ENCODE data around the gene SLC12A7. TPM values are rescaled to one million over a fixed set of nuclear protein-coding genes. Genes with fewer than 3 reads are reported as not detected.

SLC12A7 gene
- total RNA-seq, 1 experiment from 2014 or later = 6.3 TPM

- Mint-ChIP-seq H3K36me3 (ENCODE audit: insufficient read depth, unreplicated experiment) (no peaks in the 10 kb centered on the region), H3K9me3 (ENCODE audit: unreplicated experiment) (no peaks in the 10 kb centered on the region), H3K4me3 (ENCODE audit: unreplicated experiment) (no peak overlapping the region), H3K4me1 (ENCODE audit: insufficient read depth, unreplicated experiment) (no peaks in the 10 kb centered on the region), H3K27ac (ENCODE audit: low read depth, unreplicated experiment) (no peak overlapping the region), H3K27me3 (ENCODE audit: insufficient read depth, unreplicated experiment) (peaks cover 11% of the 10 kb centered on the region)
- TF ChIP-seq, protein P1, sequence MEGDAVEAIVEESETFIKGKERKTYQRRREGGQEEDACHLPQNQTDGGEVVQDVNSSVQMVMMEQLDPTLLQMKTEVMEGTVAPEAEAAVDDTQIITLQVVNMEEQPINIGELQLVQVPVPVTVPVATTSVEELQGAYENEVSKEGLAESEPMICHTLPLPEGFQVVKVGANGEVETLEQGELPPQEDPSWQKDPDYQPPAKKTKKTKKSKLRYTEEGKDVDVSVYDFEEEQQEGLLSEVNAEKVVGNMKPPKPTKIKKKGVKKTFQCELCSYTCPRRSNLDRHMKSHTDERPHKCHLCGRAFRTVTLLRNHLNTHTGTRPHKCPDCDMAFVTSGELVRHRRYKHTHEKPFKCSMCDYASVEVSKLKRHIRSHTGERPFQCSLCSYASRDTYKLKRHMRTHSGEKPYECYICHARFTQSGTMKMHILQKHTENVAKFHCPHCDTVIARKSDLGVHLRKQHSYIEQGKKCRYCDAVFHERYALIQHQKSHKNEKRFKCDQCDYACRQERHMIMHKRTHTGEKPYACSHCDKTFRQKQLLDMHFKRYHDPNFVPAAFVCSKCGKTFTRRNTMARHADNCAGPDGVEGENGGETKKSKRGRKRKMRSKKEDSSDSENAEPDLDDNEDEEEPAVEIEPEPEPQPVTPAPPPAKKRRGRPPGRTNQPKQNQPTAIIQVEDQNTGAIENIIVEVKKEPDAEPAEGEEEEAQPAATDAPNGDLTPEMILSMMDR (IDR thresholded peaks at IDR 0.05; ENCODE audit: unreplicated experiment) = no peak
- intact Hi-C loops (cut with micrococcal nuclease) = no loop called here
- ChIA-PET POLR2A (no interaction called here), CTCF (no interaction called here)
- no peak for DNase-seq (ENCODE audit: unreplicated experiment)
- no TSS peak for BruUV-seq (replicated peaks)
These were observed 8.1 kb downstream of the SLC12A7 start for GRCh38 chr5:1103505-1104326.

DNA sequence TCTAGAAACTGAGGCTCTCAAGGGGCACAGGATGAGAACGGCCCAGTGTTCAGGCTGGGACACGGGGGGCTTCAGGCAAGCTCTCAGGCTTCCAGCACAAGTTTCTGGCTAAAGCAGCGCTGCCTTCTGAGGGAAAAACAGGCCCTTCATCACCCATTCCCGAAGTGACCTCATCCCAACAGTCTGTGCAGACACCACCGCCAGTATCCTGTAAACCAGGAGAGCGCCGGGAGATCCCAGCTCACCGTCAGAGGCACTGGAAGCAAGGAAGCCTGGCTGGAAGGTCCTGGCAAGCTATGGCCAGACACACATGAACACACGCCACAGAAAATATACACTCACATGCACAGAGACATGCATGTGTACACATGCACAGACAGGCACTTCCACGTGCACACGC lies 8.8 kb downstream of the SLC12A7 start:
- no peaks in the 10 kb centered on the region for H3K36me3 Mint-ChIP-seq (ENCODE audit: insufficient read depth, unreplicated experiment)
- ChIA-PET POLR2A (no interaction called here), CTCF (no interaction called here)
- H3K4me3 Mint-ChIP-seq (ENCODE audit: unreplicated experiment) = no peak overlapping the region
- TF ChIP-seq, protein P1 (IDR thresholded peaks at IDR 0.05; ENCODE audit: unreplicated experiment) = no peak
- BruUV-seq (replicated peaks) = no TSS peak
- no peaks in the 10 kb centered on the region for H3K4me1 Mint-ChIP-seq (ENCODE audit: insufficient read depth, unreplicated experiment)
- DNase-seq (ENCODE audit: unreplicated experiment) = no peak
- intact Hi-C loops (cut with micrococcal nuclease) = no loop called here
- H3K27ac Mint-ChIP-seq (ENCODE audit: low read depth, unreplicated experiment) = no peak overlapping the region
- no peaks in the 10 kb centered on the region for H3K9me3 Mint-ChIP-seq (ENCODE audit: unreplicated experiment)
- H3K27me3 Mint-ChIP-seq (ENCODE audit: insufficient read depth, unreplicated experiment) = peaks cover 11% of the 10 kb centered on the region

DNA sequence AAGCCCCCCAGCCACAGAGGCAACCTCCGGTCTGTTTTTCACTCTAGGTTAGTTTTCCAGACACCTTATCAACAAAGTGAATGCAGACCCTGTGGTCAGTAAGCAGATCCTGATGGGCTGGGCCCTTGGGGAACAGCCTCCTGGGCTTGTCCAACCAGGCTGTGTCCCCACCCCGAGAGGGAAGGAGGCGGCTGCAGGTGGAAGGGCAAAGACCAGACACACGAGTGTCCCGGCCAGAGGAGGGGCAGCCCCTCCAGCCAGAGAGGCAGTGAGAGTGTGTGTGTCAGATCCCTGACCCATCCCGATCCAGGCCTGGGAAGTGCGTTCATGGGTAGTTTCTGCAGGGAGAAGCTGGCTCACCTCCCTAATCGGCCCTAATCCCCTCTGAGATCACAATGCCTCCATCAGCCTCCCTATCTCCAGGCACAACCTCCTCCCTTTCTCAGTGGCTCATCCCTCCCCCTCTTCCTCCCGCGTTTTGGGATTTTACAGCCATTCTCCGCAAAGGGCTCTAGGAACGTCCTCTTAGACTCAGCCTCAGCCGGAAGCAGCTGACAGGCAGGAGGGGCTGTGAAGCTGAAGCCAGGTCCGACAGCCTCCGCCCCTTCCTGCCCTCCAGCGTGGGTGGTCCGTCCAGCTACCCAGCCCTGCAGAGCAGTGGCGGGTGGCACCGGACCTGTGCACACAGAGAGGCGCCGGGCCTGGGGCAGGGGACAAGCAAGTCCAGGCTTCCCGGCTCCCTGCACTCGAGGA lies 9.7 kb downstream of the SLC12A7 start:
- no peak overlapping the region for H3K4me3 Mint-ChIP-seq (ENCODE audit: unreplicated experiment)
- H3K4me1 Mint-ChIP-seq (ENCODE audit: insufficient read depth, unreplicated experiment) = no peaks in the 10 kb centered on the region
- H3K27me3 Mint-ChIP-seq (ENCODE audit: insufficient read depth, unreplicated experiment) = peaks cover 11% of the 10 kb centered on the region
- H3K9me3 Mint-ChIP-seq (ENCODE audit: unreplicated experiment) = no peaks in the 10 kb centered on the region
- intact Hi-C loops (cut with micrococcal nuclease) = no loop called here
- H3K27ac Mint-ChIP-seq (ENCODE audit: low read depth, unreplicated experiment) = no peak overlapping the region
- no peaks in the 10 kb centered on the region for H3K36me3 Mint-ChIP-seq (ENCODE audit: insufficient read depth, unreplicated experiment)
- DNase-seq (ENCODE audit: unreplicated experiment) = no peak
- POLR2A ChIA-PET = no interaction called here
- TF ChIP-seq, protein P1 (IDR thresholded peaks at IDR 0.05; ENCODE audit: unreplicated experiment) = no peak
- no TSS peak for BruUV-seq (replicated peaks)
- CTCF ChIA-PET = no interaction called here

DNA sequence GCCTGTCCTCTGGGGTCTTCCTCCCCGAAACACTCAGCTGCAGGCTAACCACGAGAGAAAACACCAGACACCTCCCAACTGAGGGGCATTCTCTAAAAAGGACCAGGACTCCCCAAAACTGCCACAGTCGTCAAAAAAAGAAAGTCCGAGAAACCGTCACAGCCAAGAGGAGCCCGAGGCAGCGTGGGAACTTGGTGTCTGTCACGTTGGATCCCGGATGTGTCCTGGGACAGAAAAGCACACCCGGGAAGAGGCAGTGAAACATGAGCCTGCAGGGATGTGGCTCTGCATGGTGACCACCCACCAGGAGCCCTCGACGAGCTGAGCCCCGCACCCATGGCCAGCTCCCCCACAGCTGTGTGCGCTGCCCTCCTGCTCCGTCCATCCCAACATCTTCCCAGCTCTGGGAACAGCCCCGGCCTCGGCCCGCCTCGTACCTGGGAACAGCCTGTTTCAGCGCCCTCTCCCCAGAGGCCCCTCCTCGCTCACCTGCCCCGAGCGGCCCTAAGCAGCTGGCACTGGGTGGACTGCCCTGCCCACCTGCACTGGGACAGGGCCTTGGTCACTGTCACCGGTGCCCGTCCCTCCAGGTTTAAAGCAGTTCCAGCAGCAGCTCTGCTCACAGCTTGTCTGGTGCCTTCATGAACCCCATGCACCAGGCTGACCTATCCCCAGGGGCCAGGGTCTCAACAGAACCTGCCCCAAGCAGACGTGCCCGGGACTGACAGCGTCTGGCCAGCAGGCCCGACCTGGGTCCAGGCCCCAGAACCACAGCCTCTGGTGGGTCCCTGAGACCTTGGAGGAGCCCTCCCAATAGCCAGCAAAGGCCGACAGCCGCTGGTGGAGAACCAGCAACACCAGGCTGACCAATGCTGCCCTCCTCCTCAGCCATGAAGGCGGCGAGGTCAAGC lies 10.9 kb downstream of the SLC12A7 start:
- ChIA-PET CTCF (no interaction called here), POLR2A (no interaction called here)
- Mint-ChIP-seq H3K4me1 (ENCODE audit: insufficient read depth, unreplicated experiment) (no peaks in the 10 kb centered on the region), H3K27ac (ENCODE audit: low read depth, unreplicated experiment) (no peak overlapping the region), H3K27me3 (ENCODE audit: insufficient read depth, unreplicated experiment) (peaks cover 11% of the 10 kb centered on the region), H3K36me3 (ENCODE audit: insufficient read depth, unreplicated experiment) (no peaks in the 10 kb centered on the region), H3K4me3 (ENCODE audit: unreplicated experiment) (no peak overlapping the region), H3K9me3 (ENCODE audit: unreplicated experiment) (no peaks in the 10 kb centered on the region)
- BruUV-seq (replicated peaks) = no TSS peak
- intact Hi-C loops (cut with micrococcal nuclease) = no loop called here
- no peak for DNase-seq (ENCODE audit: unreplicated experiment)
- TF ChIP-seq, protein P1 (IDR thresholded peaks at IDR 0.05; ENCODE audit: unreplicated experiment) = no peak

Measured in MCF 10A (cell line).